NK-92 treated with Interleukin-12 subunit alpha and Interleukin-12 subunit beta, amount 100 ng/mL, for 24 hours (cell line): ENCODE measurements around the gene NMNAT2.
"Not testable (repeated sequence)": the region's sequence is repeated elsewhere in the genome, so short reads cannot be mapped to it uniquely, and the experiment has no call there.

Experiments used
- DNase-seq: peaks from one replicate; lab custom pipeline; 2025; lab: John Stamatoyannopoulos, UW

The NMNAT2 gene

DNA sequence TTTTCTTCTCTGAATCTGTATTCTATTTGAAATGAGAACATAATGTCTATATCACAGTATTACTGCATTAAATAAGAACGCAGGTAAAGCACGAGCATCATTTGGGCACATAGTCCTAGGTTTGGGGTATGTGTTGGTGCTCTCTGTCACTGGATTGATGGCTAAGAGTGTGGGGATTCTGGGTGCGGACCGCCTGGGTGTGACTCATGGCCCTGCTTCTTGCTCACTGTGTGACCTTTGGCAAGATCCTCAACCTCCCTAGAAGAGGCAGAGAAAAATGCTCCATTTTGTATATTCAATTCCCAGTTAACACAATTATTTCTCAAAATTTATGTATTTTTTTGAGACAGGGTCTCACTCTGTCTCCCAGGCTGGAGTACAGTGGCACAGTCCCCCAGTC is 132.4 kb downstream of the NMNAT2 start:
- no peak for DNase-seq

DNA sequence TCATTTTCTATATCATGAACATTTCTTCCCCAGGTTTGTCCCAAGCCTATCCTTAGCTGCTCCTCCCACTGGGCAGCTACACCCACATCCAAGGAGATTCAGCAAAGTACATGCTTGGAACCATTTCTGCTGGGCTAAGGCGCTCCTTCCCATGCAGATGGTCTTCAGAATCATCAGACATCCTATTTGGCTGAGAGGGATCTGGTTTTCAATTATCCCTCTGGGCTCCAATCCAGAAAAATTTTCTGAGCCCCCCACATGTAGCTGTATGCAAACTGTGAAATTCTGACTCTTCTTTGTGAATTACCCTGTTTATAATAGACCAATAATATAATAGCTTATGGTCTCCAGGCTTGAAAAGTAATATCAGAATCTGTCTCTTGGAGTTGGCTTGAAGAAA is 132.9 kb downstream of the NMNAT2 start:
- no peak for DNase-seq

DNA sequence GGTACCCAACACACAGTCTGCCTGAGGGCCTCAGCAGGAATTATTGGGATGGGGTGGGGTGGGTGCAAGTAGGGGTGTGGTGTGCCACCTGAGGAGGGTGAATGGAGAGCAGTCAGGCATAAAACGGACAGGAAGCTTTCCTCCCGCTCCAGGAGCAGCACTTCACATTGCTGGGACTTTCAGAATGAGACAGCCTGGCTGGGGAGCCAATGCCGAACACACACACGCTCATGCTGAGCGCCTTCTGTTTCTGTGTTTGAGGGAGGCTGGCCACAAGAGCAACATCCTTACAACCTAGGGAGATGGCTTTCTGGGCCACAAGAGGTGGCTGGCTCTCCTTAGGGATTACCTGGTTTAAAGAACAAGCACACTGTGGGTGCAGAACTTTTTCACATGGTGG is 134.1 kb downstream of the NMNAT2 start:
- DNase-seq = no peak

DNA sequence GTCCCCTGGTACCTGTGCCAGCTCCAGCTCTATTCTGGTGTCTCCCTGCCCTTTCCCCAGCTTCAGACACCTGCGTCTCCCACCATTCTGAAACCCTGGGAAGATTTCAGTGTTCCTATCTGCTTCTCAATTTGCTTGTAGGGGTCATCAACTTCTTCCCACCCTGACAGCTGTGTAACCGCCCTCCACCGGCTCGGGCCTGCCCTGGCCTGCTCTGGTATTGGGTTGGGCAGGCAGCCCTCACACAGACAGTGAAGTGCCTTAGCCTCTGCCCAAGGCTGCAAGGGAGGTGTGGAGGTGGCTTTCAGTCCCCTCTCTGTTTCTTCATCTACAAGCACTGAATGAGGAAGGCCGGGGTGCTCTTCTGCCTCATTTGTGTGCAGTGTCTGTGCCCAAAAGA is 134.9 kb downstream of the NMNAT2 start:
- DNase-seq = no peak

DNA sequence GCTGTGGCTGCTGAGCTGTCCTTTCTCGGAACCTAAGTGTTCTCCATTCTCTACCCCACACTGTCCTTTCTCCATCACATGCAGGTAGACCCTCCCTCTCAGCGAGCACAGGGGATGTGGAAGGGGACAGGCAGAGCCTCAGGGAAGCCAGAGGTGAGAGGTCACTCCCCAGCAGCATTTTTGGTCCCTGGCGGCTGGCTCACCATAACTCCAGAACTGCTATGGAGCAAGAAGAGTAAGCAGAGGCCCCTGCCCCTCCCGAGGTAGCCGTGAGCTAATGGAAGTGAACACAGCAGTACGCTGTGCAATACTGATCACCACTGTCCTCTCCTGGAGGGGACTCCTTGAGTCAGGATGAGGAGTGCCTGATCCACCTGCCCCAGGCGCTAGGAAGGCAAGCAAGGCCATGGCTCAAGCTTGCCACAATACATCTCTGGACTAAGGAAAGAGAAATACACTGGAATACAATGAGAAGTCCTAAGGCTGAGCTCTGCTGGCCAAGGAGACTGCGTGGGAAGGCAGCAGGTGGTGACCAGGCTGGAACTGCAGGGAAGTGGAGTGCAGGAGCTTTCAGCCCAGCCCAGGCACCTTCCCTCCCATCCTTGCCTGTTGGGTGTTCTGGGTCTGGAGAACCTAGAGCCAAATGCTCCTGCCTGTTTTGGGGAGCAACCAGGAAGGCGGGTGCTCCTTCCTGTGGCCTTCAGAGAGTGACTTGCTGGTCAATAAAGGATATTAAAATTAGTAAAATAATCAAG is 135.9 kb downstream of the NMNAT2 start:
- DNase-seq = no peak

DNA sequence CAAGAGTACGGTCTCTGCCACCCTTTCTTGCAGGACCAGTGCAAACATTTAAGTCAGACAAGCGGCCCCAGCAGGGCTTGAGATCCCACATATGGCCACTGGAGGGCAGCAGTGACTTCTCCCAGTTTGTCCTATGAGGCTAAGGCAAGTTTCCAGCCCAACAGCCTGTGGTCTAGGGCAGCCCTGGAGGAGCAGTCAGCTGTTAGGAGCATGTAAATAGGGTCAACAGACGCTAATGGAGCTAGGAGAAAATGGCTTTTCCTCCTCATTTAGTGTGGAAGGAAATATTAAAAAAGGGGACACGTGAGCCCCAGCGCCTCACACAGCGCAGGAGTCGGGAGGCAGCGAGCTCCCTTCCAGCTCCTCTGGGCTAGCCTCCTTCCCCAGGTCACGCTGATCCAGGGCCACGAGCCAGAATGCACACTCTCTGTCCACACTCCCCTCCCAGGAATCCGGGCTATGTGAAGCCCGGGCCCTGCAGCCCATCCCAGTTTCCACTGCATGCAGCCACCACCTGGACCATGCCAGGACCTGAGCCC is 136.6 kb downstream of the NMNAT2 start:
- peak; percentile 33 for DNase-seq

DNA sequence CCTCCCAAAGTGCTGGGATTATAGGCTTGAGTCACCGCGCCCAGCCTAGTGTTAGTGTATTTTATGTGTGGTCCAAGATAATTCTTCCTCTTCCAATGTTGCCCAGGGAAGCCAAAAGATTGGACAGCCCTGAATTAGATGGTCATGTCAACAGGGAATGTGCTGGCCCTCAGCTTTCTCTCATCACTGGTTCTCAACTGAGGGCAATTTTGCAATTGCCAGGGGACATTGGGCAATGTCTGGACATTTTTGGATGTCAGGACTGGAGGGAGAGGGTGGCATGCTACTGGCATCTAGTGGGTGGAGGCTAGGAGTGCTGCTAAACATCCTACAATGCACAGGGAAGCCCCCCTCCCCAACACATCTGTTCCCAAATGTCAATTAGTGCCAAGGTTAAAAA is 137.1 kb downstream of the NMNAT2 start:
- DNase-seq = no peak

DNA sequence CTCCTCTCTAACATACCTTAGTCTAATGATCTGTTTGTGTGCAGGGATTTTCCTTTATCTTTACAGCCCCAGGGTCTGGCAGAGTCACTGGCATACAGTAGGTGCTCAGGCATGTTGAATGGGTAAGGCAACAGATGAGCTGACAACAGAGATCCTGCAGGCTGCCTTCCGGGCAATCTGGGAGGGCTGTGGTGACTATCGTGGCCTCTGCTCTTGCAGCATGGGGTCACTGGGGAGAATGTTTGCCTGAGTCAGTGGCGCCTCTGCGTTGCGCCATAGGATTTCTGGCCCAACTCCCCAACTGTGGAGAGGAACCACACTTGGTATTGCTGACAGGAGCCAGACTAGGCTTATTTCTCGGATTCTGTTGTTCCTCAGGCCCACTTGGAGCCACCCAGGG is 138.3 kb downstream of the NMNAT2 start:
- DNase-seq = no peak

DNA sequence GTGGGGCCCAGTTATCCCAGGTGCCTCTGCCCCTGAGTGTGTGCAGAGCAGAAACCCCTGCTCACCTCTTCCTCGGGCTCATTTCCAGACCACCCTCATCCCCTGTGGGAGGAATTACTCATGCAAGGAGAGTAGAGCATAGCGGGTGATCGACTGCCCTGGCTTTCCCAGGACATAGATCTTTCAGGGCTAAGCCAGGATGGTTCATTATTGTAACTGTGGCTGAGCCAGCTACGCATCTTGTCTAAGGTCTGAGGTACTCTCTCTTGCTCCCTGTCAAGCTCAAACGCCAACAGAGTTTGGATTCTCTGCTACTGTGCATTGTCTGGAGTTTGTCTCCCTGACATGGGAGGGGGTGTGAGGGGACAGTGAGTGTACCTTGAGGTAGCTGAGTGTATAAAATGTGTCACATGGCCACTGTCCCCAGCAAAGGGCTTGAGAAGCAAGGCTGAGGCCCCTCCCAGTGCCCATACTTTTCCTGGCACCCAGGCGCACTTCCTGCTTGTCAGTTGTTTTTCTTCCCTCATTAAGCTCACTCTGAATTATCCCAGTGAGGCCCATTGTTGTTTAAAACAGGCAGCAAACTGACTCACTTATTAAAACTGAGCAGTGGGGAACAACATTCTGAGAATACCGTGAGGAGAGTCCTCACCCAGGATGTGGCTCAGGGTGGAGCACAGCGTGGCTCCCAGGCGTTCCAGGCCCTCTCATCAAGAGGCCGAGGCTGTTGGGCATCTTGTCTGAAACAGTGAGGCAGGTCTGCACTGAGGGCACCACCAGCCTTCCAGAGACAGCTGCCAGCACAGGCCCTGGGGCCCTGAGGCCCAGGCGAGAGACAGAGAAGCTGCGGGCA is 139.2 kb downstream of the NMNAT2 start:
- no peak for DNase-seq

DNA sequence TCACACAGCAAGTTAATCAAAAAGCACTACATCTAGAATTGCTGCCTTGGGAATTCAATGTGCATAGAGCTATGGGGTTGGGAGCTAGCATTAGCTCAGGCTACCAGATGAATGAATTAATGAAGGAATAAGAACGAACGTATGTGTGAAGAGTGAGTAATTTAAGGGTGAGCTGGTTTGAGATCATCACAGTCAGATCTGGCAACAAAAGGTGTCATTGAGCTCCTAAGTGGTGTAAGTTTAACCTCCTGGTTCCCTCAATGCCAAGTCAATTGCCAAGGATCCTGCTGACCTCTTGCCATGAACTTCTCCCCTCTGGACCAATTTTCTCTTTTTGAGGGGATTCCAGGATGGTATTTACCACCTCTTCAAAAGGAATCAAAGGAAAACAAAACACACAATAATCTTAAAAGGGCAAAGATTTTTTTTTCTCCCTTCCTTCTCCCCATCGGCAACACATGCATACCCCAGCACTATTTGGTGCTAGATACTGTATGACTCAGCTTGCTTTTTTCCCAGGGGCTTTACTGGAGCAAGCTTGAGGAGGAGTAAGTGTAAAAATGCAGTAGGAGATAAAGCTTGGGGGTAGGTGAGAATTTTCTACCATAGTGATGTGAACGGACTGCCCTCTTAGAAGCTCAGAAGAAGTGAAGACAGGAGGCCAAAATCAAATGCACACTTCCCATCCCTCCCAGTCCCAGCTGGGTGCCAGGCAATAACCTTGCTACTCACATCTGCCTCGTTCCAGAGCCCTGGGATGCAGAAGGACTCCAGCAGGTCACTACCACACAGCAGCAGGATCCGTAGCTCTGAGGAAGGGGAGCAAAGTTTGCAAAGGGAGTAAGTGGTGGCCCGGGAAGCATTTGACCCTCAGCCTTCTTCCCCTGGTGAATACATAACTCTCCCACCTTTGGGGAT is 140.1 kb downstream of the NMNAT2 start:
- no peak for DNase-seq

DNA sequence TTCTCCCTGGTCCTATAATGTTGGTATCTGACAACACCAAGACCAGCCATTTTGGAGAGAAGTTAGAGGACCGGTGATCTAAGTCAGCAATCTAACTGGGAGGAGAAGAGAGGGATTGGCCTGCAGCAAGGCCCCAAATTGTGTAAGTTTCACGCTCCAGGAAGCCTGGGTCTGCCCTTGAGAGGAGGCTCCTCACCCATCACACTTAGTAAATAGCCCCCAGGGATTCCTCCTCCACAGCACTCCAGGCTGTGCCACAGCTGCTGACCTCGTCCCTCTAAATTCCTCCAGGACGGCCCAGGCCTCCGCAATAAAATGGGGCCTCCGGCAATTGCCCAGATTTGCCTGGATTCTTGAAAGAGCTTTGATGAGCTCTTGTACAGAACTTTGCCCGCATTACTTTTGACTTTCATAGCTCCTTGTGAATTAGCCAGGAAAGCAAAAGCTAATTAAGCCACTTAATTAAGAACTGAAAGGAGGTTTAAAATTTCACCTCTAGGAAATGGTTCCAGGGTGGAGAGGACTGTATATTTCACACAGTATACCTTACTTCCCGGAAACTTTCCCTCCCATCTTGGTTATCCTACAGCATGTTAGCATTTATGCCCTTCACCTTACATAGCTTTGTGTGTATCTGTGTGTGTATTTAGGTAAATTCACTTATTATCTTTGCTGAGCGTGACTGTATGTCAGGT is 141.6 kb downstream of the NMNAT2 start:
- no peak for DNase-seq

DNA sequence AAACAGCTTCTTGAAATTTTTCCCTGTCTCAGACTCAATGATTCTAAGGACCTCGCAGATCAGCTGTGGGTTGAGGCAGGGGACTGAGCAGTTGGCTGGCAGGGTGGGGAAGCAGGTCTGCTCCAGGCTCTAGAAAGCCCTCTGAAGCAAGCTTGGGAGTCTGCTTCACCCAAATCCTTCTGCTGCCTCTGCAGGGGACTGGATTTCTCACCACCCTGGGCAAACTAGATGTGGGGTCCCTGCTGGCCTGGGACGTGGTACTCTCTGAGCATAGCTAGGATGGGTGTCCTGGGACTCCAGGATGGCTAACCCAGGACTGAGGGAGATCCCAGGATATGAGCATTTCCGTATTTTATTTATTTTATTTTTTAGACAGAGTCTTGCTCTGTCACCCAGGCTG is 142.9 kb downstream of the NMNAT2 start:
- DNase-seq = no peak

DNA sequence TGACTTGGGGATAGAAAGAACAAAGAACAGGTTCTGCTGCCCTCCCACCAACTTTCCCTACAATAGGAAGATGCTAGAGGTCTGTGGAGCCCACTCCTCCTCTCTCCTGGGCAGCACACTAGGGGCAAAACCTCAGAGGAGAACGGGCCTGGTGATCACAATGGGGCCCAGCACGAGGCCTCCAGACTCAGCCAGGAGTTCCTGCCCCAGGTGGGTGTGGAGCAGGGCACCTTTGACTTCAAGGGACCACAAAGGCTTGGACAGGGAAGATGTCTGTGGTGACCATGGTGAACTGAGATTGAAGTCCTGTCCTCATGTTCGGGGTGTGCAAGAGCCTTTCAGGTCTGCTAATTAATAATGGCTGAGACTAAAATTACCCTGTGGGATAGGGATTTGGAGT is 143.3 kb downstream of the NMNAT2 start:
- DNase-seq = no peak

DNA sequence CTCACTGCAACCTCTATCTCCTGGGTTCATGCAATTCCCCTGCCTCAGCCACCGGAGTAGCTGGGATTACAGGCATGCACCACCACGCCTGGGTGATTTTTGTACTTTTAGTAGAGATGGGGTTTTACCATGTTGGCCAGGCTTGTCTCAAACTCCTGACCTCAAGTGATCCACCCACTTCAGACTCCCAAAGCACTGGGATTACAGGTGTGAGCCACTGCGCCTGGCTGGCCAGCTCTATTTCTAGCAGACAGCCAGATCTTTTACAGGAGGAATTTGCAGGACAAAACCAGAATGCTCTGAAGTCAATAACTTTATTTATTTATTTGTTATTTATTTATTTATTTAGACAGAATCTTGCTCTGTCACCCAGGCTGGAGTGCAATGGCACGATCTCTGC is 144.2 kb downstream of the NMNAT2 start:
- DNase-seq = not testable (repeated sequence)

DNA sequence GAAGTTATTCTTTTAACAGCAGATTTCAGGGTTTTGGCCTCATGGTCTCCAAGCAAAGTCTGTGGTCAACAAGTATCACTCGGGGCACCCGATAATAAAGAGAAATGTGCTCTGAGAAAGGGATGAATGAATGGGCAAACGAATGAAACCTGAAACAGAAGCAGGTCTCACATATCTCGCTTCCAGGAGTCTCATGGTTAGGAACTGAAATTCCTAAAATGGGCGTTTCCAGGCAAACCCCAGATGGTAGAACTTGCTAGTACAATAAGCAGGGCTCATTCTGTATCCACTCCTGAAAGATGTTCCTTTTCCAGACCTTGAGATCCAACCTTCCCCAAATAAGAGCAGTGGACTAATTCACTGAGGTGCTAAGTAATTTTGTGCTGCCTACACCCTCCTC is 144.9 kb downstream of the NMNAT2 start:
- no peak for DNase-seq

DNA sequence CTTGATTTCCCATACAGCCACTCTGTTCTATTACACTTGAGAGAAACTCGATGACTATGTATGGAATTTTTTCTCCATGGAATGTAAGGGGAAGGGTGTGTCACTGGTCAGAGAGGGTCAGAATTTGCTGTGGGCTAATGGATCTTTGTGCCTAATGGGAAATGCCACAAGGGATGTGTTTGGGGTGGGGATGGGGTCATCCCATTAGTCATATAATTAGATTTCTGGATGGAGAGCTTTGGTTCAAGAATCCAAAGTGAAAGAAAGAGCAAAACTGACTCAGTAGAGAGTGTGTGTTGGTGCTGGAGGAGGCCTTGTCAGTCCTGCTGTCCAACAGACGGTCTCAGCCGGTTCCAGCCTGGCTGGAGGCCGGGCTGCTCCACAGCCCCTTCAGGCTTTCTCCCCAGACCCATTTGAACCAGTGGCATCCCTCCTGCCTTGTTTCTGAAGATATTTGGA is 145.8 kb downstream of the NMNAT2 start:
- no peak for DNase-seq

DNA sequence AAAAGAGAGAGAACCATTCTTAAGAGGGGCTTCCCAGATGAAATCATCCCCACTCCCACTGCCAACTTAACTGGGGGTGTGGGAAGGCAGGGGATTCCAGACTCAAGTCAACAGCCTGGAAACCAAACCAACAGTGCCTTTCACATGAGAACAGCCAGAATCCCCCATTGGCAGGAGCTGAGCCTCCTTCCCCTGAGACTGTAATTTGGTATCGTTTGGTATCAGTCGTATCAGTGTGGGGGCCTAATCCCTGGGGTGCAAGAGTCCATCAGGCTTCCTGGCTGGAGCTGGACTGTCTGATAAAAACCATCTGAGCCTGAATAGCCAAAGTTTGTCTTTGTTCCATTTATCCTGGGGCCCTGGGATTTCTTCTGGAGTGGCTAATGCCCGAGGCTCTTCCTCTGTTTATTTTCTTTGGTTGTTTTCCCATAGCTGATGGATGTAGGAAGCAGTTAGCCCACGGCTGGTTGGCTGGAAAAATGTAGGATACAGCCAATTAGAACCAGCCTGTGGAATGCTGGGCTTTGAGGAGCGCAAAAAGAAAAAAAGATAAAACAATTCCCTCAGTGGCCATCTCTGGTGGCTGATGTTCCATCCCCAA is 147.5 kb downstream of the NMNAT2 start:
- DNase-seq = no peak

DNA sequence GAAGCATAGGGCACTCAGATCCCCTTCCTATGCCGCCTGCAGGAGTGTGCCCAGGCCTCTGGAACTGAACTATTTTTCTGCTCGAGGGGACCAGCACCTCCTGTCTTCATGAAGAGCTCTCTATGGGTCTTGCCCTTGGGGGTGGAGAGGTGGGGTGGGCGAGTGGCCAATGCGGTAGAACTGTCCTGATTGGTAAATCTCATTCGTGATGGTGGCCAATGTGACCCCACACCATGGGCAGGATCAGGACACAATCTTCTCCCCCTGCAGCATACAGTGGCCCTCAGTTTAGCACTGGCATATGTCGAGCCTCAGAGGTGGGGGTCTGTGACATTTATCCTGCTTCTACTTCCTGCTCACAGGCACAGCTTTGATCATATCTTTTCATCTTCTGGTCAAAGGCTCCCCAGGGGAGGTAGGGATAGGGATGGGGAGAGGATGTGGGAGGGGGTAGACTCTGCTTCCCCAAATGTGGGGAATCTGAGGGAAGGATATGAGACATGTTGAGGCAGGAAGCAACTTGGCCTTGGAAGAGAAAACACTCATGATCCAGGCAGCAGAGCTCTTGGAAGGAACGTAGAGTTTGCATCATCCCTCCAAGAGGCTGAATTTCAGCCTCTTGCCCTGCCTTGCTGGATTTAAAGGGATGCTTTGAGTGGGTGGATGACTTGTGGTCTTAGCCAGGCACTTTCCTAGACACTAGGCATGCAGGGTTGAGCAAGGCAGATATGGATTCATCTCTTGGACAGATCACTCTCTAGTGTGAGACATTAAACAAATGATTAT is 150.3 kb downstream of the NMNAT2 start:
- no peak for DNase-seq

DNA sequence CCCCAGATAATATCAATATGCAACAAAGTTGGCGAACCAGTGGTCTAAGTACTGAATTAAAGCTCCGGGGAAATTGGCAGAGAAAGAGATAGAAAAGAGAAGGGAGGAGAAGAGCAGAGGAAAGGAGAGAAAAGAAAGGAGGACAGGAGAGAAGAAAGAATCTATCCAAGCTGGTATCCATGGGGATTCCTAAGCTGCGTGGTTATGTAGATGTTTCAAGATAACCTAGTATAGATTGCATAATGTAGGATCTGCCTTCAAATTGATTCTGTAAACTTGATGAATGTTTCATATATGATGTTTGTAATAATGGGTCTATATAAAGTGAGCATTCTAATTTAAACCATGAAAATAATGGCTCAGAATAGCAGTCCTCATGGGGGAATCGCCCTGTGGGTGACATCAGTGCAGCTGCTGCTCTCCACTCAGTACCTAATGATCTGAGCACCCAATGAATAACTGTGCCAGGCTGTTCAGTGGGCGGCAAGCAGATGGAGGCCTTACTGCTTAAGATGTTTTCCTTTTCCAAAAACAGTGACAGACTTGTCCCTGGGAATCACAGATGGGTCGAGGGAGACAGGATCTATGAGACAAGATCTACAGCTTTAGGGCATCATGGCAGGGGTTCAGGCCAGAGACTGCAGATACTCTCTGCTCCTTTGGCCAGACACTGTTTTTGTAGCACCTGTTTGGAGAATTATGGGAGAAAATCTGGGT is 154.1 kb downstream of the NMNAT2 start:
- DNase-seq = no peak
